ENCODE data around the gene SNX33.
"Not testable (repeated sequence)": the region's sequence is repeated elsewhere in the genome, so short reads cannot be mapped to it uniquely, and the experiment has no call there.

The SNX33 gene

GRCh38 chr15:75710874-75711273, 63.2 kb downstream of the SNX33 start:
- H3K4me3 ChIP-seq (ENCODE audit: insufficient read depth, low read depth, low read length, poor library complexity, severe bottlenecking); H3K27ac ChIP-seq (ENCODE audit: insufficient read depth, low read length, poor library complexity, severe bottlenecking); H3K9me3 ChIP-seq (ENCODE audit: control insufficient read depth, low read length); H3K4me1 ChIP-seq (ENCODE audit: control insufficient read depth, insufficient read depth, low read length, poor library complexity, severe bottlenecking); DNase-seq; H3K36me3 ChIP-seq (ENCODE audit: control insufficient read depth, insufficient read depth, low read length); H3K27me3 ChIP-seq (replicated peaks; ENCODE audit: control insufficient read depth, insufficient read depth, low read length, poor library complexity, severe bottlenecking): not testable (repeated sequence)

GRCh38 chr15:75711495-75711894, 63.8 kb downstream of the SNX33 start:
- not testable (repeated sequence) for H3K4me1 ChIP-seq (ENCODE audit: control insufficient read depth, insufficient read depth, low read length, poor library complexity, severe bottlenecking); H3K9me3 ChIP-seq (ENCODE audit: control insufficient read depth, low read length); H3K27me3 ChIP-seq (replicated peaks; ENCODE audit: control insufficient read depth, insufficient read depth, low read length, poor library complexity, severe bottlenecking); DNase-seq; H3K27ac ChIP-seq (ENCODE audit: insufficient read depth, low read length, poor library complexity, severe bottlenecking); H3K36me3 ChIP-seq (ENCODE audit: control insufficient read depth, insufficient read depth, low read length); H3K4me3 ChIP-seq (ENCODE audit: insufficient read depth, low read depth, low read length, poor library complexity, severe bottlenecking)
